SK-N-SH (cell line): Measurements from ENCODE around the gene OSGEP. TPM values are rescaled to one million over a fixed set of nuclear protein-coding genes. Genes with fewer than 3 reads are reported as not detected.

Experiments used
- CTCF ChIA-PET: fragments of 300-600, 350-600 bp; formaldehyde crosslinking; extraction: SDS; loops from one replicate; lab custom pipeline; 2021; lab: Yijun Ruan, JAX
- POLR2A ChIA-PET: fragments of 350-600 bp; sonication (Branson Sonifier 250); formaldehyde crosslinking; extraction: SDS; loops from one replicate; lab custom pipeline; 2020; ENCODE audit warnings: antibody characterized with exemption, inconsistent platforms; lab: Yijun Ruan, JAX
- DNase-seq: peaks from one replicate; pipeline ENCODE4 v3.0.0; 2012
- H2AFZ ChIP-seq: fragments of 200-600 bp; sonication (generic); 2 replicates; pipeline ENCODE4 v1.8.1; 2016; ENCODE audit warnings: antibody characterized with exemption, mild to moderate bottlenecking, low read depth
- H3F3A ChIP-seq: fragments of 200-600 bp; sonication (generic); replicated peaks from 2 replicates; pipeline ENCODE3; 2016; ENCODE audit warnings: antibody characterized with exemption, mild to moderate bottlenecking; ENCODE audit not compliant: insufficient read depth
- H3K27ac ChIP-seq, 2 experiments: fragments of 200-500 bp in 1 of 2; fragments of 200-600 bp in 1 of 2; sonication (Bioruptor generic) in 1 of 2; sonication (generic), shearing (Covaris generic) in 1 of 2; 2 replicates each; pipeline versions ENCODE4 v1.5.1 to v1.6.1; 2014 to 2016; ENCODE audit warnings: low read depth in 2 of 2, inconsistent platforms in 1 of 2, low read length in 1 of 2, mild to moderate bottlenecking in 1 of 2, mixed read lengths in 1 of 2
- H3K27me3 ChIP-seq: fragments of 200-600 bp; sonication (generic), shearing (Covaris generic); 2 replicates; pipeline ENCODE4 v1.6.1; 2016; ENCODE audit warnings: mixed run types; ENCODE audit not compliant: insufficient read depth
- H3K36me3 ChIP-seq, 2 experiments: fragments of 200-500 bp in 1 of 2; fragments of 200-600 bp in 1 of 2; sonication (Bioruptor generic) in 1 of 2; sonication (generic) in 1 of 2; replicated peaks in 1 of 2; 2 replicates each; pipeline versions ENCODE3 to v1.5.1; 2014 to 2016; ENCODE audit warnings: low read length in 1 of 2, mild to moderate bottlenecking in 1 of 2; ENCODE audit not compliant: insufficient read depth in 2 of 2, control insufficient read depth in 1 of 2
- H3K4me1 ChIP-seq, 2 experiments: fragments of 200-500 bp in 1 of 2; fragments of 200-600 bp in 1 of 2; sonication (Bioruptor generic) in 1 of 2; sonication (generic), shearing (Covaris generic) in 1 of 2; 2 replicates each; pipeline versions ENCODE4 v1.5.1 to v1.6.1; 2014 to 2016; ENCODE audit warnings: low read depth in 1 of 2, low read length in 1 of 2, mixed run types in 1 of 2; ENCODE audit not compliant: insufficient read depth in 2 of 2, control insufficient read depth in 1 of 2
- H3K4me2 ChIP-seq: fragments of 200-600 bp; sonication (generic), shearing (Covaris generic); 2 replicates; pipeline ENCODE4 v1.6.1; 2017; ENCODE audit warnings: mixed run types
- H3K4me3 ChIP-seq, 2 experiments: fragments of 200-500 bp in 1 of 2; fragments of 200-600 bp in 1 of 2; sonication (Bioruptor generic) in 1 of 2; sonication (generic), shearing (Covaris generic) in 1 of 2; 2 replicates each; pipeline versions ENCODE4 v1.5.1 to v1.8.1; 2014 to 2016; ENCODE audit warnings: low read depth in 2 of 2, inconsistent platforms in 1 of 2, low read length in 1 of 2, mild to moderate bottlenecking in 1 of 2, mixed read lengths in 1 of 2, moderate library complexity in 1 of 2
- H3K79me2 ChIP-seq: fragments of 200-600 bp; sonication (generic); 2 replicates; pipeline ENCODE4 v1.8.1; 2017; ENCODE audit warnings: mild to moderate bottlenecking; ENCODE audit not compliant: insufficient read depth
- H3K9ac ChIP-seq: fragments of 200-600 bp; sonication (generic); 2 replicates; pipeline ENCODE4 v1.6.1; 2017; ENCODE audit warnings: mixed run types
- H3K9me2 ChIP-seq: fragments of 200-600 bp; sonication (generic); 2 replicates; pipeline ENCODE4 v1.6.1; 2017; ENCODE audit warnings: mixed run types
- H3K9me3 ChIP-seq: fragments of 200-600 bp; sonication (generic); 2 replicates; pipeline ENCODE4 v1.6.1; 2017; ENCODE audit warnings: mixed run types, mild to moderate bottlenecking, moderate library complexity
- H4K20me1 ChIP-seq: fragments of 200-600 bp; sonication (generic); 2 replicates; pipeline ENCODE4 v1.6.1; 2017; ENCODE audit warnings: mild to moderate bottlenecking, mixed run types; ENCODE audit not compliant: insufficient read depth
- CHD2 ChIP-seq: fragments of 150-350 bp; IDR thresholded peaks from 2 replicates; pipeline ENCODE4 v1.6.1; 2018; ENCODE audit warnings: low read length; ENCODE audit not compliant: partially characterized antibody
- CTCF ChIP-seq: fragments of 200-600 bp; sonication (generic); IDR thresholded peaks from 2 replicates; pipeline ENCODE4 v1.6.1; 2017; ENCODE audit warnings: antibody characterized with exemption, mild to moderate bottlenecking, moderate library complexity
- ELF1 ChIP-seq: IDR thresholded peaks from 2 replicates; pipeline ENCODE4 v1.4.0; 2012
- EZH2phosphoT487 ChIP-seq: fragments of 200-600 bp; sonication (generic); IDR thresholded peaks from 2 replicates; pipeline ENCODE4 v1.6.1; 2017; ENCODE audit warnings: low read depth, mixed run types, mild to moderate bottlenecking, antibody characterized with exemption, moderate library complexity, borderline replicate concordance
- FOSL2 ChIP-seq: IDR thresholded peaks from 2 replicates; pipeline ENCODE4 v1.4.0; 2012; ENCODE audit warnings: low read depth, mild to moderate bottlenecking, moderate library complexity, borderline replicate concordance
- FOXJ3 ChIP-seq: sonication (generic); formaldehyde crosslinking; IDR thresholded peaks from 2 replicates; pipeline ENCODE4 v1.5.1; 2020; ENCODE audit warnings: mild to moderate bottlenecking, missing genetic modification reagents
- FOXM1 ChIP-seq: IDR thresholded peaks from 2 replicates; pipeline ENCODE4 v1.4.0; 2012; ENCODE audit warnings: low read depth, mild to moderate bottlenecking
- GABPA ChIP-seq: IDR thresholded peaks from 2 replicates; pipeline ENCODE4 v1.4.0; 2012; ENCODE audit warnings: low read depth, mild to moderate bottlenecking
- GATA2 ChIP-seq: sonication (generic); formaldehyde crosslinking; IDR thresholded peaks from 2 replicates; pipeline ENCODE4 v1.5.0; 2020; ENCODE audit warnings: mild to moderate bottlenecking, missing genetic modification reagents
- IRF3 ChIP-seq: fragments of 150-350 bp; IDR thresholded peaks from 2 replicates; pipeline ENCODE4 v1.6.1; 2016; ENCODE audit warnings: mild to moderate bottlenecking, low read depth, low read length
- JUND ChIP-seq: IDR thresholded peaks from 2 replicates; pipeline ENCODE4 v1.4.0; 2012
- MAX ChIP-seq: IDR thresholded peaks from 2 replicates; pipeline ENCODE4 v1.4.0; 2012; ENCODE audit warnings: low read depth
- MEF2A ChIP-seq: IDR thresholded peaks from 2 replicates; pipeline ENCODE4 v1.4.0; 2012; ENCODE audit warnings: low read depth, borderline replicate concordance
- MXI1 ChIP-seq: IDR thresholded peaks from 2 replicates; pipeline ENCODE4 v1.6.1; 2012; ENCODE audit warnings: mild to moderate bottlenecking, low read depth, low read length, improper control_type of control experiment
- NFIC ChIP-seq: IDR thresholded peaks from 2 replicates; pipeline ENCODE4 v1.4.0; 2012; ENCODE audit warnings: borderline replicate concordance
- NRF1 ChIP-seq: IDR thresholded peaks from 2 replicates; pipeline ENCODE4 v1.6.1; 2012; ENCODE audit warnings: low read depth, mild to moderate bottlenecking, low read length
- PBX3 ChIP-seq: IDR thresholded peaks from 2 replicates; pipeline ENCODE4; 2012
- POLR2AphosphoS5 ChIP-seq: IDR thresholded peaks from 2 replicates; pipeline ENCODE4 v1.6.1; 2012; ENCODE audit warnings: low read depth, low read length
- RAD21 ChIP-seq: IDR thresholded peaks from 2 replicates; pipeline ENCODE4 v1.6.1; 2012; ENCODE audit warnings: mild to moderate bottlenecking, low read length
- RCOR1 ChIP-seq: fragments of 150-350 bp; IDR thresholded peaks from 2 replicates; pipeline ENCODE4 v1.6.1; 2017; ENCODE audit warnings: antibody characterized with exemption, low read length
- SIN3A ChIP-seq: IDR thresholded peaks from 2 replicates; pipeline ENCODE4 v1.6.1; 2012; ENCODE audit warnings: low read depth, mild to moderate bottlenecking, low read length, moderate library complexity, borderline replicate concordance
- SMC3 ChIP-seq: IDR thresholded peaks from 2 replicates; pipeline ENCODE4 v1.6.1; 2012; ENCODE audit warnings: low read depth, low read length, improper control_type of control experiment
- TAF1 ChIP-seq: IDR thresholded peaks from 2 replicates; pipeline ENCODE4 v1.6.1; 2012; ENCODE audit warnings: low read depth, mild to moderate bottlenecking, low read length, moderate library complexity, borderline replicate concordance
- TCF12 ChIP-seq: IDR thresholded peaks from 2 replicates; pipeline ENCODE4 v1.4.0; 2012
- TEAD4 ChIP-seq: IDR thresholded peaks from 2 replicates; pipeline ENCODE4 v1.4.0; 2012; ENCODE audit warnings: mild to moderate bottlenecking, borderline replicate concordance; ENCODE audit not compliant: insufficient read depth
- USF1 ChIP-seq: IDR thresholded peaks from 2 replicates; pipeline ENCODE4 v1.4.0; 2012; ENCODE audit warnings: low read depth, borderline replicate concordance
- USF2 ChIP-seq: fragments of 150-350 bp; IDR thresholded peaks from 2 replicates; pipeline ENCODE4 v1.6.1; 2017; ENCODE audit warnings: antibody characterized with exemption, low read length, low read depth, borderline replicate concordance
- YY1 ChIP-seq: IDR thresholded peaks from 2 replicates; pipeline ENCODE4 v1.4.0; 2012; ENCODE audit warnings: low read depth, mild to moderate bottlenecking
- WGBS: methylation state at CpG from one replicate; pipeline ENCODE4 v1.1.6; 2017; ENCODE audit warnings: low lambda C conversion rate; 5-methylcytosine and 5-hydroxymethylcytosine counted together
- polyA plus RNA-seq, 3 experiments: library from polyadenylated mRNA; depleted of rRNA; stranded (reverse); fragments of >200 nt; gene quantifications; 2 replicates each; pipeline ENCODE4 v1.2.3, GENCODE V29; 2012

The OSGEP gene
- polyA plus RNA-seq, 1 of the 3 experiments (the other 2 are of a cell fraction) = 32.9 TPM

- ChIA-PET POLR2A (interaction anchor here (0.7 to 2.4 kb wide), 8 partner anchors 10 to 70 kb away, joined by 3 to 9 read pairs (median 4); partner anchors contain the start of genes APEX1, OSGEP, PARP2 and PIP4P1), CTCF (interaction anchor here (0.6 to 3.3 kb wide), 6 partner anchors 12 to 213 kb away, joined by 3 to 19 read pairs (median 4); no protein-coding TSS in a partner anchor)
- Histone ChIP-seq H3K4me2 (peak within 1 kb of the TSS; percentile 70), H3K4me1 (peaks cover 0 to 17% of the 10 kb centered on the region in 2 experiments; a peak in 2 of 4 replicates), H3K36me3 (peaks cover 0 to 2% of the 10 kb centered on the region in 2 experiments), H2AFZ (peak within 1 kb of the TSS; percentile 99), H3K4me3 (peak within 1 kb of the TSS; percentile 60 to 85), H3F3A (peaks cover 18% of the 10 kb centered on the region), H4K20me1 (no peaks in the 10 kb centered on the region), H3K9me2 (no peaks in the 10 kb centered on the region), H3K9ac (peak within 1 kb of the TSS; percentile 89), H3K27me3 (no peaks in the 10 kb centered on the region), H3K79me2 (peaks cover 28% of the 10 kb centered on the region), H3K27ac (peak within 1 kb of the TSS; percentile 92 to 95), H3K9me3 (no peaks in the 10 kb centered on the region)
- under 1% methylated on average over 34 of the region's 43 CpGs for WGBS
- DNase-seq = peak; percentile 87
- TF ChIP-seq TAF1 (peak; percentile 68), USF2 (no peak), RCOR1 (peak; percentile 0; the same call in 1 of the 2 replicates), NRF1 (no peak), MXI1 (peak; percentile 68), CTCF (no peak), YY1 (no peak), TCF12 (no peak), PBX3 (no peak; the same call in 1 of the 2 replicates), POLR2AphosphoS5 (peak; percentile 97), FOXM1 (no peak), NFIC (peak; percentile 18; the same call in 1 of the 2 replicates), TEAD4 (0 out of 2 replicates have a peak, but pooled peaks have one; percentile 13), USF1 (no peak), GATA2 (CRISPR knock-in tag) (0 out of 2 replicates have a peak, but pooled peaks have one; percentile 7), ELF1 (peak; percentile 51; the same call in 1 of the 2 replicates), EZH2phosphoT487 (no peak), CHD2 (no peak), MAX (peak; percentile 58), GABPA (peak; percentile 69), JUND (no peak), SMC3 (no peak), FOSL2 (no peak), MEF2A (no peak), SIN3A (no peak), RAD21 (no peak), IRF3 (no peak), FOXJ3 (CRISPR knock-in tag) (no peak)
These were observed 41.5 kb downstream of the OSGEP start, which contains the start of gene TEP1 for GRCh38 chr14:20412876-20413743. TSS of gene TEP1 (minus strand) at chr14:20413501. CDS start at chr14:20408439, 5,062 bp downstream.
